ENCODE data around the gene PLAAT5. TPM values are rescaled to one million over a fixed set of nuclear protein-coding genes. Genes with fewer than 3 reads are reported as not detected.

PLAAT5 gene
- total RNA-seq, 2 donors from 2014 or later = 0.40 TPM; not detected in 1

DNA sequence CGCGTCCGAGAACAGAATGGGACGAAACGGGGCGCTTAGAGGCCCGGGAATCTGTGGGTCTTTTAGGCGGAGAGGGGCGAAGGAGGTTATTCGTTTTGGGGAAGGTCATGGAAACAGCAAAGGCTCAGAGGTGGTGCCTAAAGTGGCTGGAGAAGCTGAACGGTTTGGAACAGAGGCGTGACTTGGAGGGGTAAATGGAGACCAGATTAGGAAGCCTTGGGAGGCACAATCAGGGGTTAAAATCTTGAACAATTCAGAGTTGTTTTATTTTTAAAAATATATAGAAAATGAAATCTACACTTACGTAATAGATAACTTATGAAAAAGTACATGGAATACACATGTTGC is 247 bp upstream of the PLAAT5 start:
- peaks cover 9% of the 10 kb centered on the region for H3K27me3 ChIP-seq
- intact Hi-C loops (cut with DNase I) = no loop called here
- no peak for DNase-seq
- peak overlapping the region; percentile 42 for H3K4me3 ChIP-seq
- no peaks in the 10 kb centered on the region for H3K9me3 ChIP-seq
- peak overlapping the region in 1 of 2 donors; percentile 56 for H3K9ac ChIP-seq (ENCODE audit: low read depth in 2 of 2, low read length in 2 of 2)
- H3K36me3 ChIP-seq = no peaks in the 10 kb centered on the region
- TF ChIP-seq CTCF (IDR thresholded peaks at IDR 0.05) = no peak
- peak overlapping the region; percentile 20 for H3K27ac ChIP-seq
- no peaks in the 10 kb centered on the region for H3K4me1 ChIP-seq

GRCh38 chr11:63489879-63490278 is 1.1 kb downstream of the PLAAT5 start:
- H3K36me3 ChIP-seq = no peaks in the 10 kb centered on the region
- no peak for DNase-seq
- no peaks in the 10 kb centered on the region for H3K9me3 ChIP-seq
- TF ChIP-seq CTCF (IDR thresholded peaks at IDR 0.05) = no peak
- peaks cover 9% of the 10 kb centered on the region for H3K27me3 ChIP-seq
- no peak overlapping the region for H3K27ac ChIP-seq
- no peak overlapping the region for H3K9ac ChIP-seq (ENCODE audit: low read depth in 2 of 2, low read length in 2 of 2)
- no peak overlapping the region for H3K4me3 ChIP-seq
- intact Hi-C loops (cut with DNase I) = no loop called here
- H3K4me1 ChIP-seq = no peaks in the 10 kb centered on the region

DNA sequence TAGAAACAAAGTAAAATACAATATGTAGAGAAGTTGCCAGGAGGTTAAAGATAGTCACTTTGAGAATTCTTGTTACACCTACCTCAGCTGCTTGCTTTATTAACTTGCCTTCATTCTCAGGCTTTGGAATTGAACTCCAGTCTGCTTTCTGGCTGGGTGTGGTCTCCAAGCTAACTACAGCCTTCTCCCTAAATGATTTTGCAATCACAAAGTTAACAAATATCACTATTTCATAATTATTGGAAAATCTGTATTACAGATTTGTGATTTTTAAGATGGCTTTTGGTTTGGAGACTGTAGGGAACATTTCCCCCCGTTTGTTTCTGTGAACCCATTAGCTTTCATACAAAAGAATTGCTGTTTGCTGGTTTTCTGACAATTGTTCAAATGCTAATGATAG is 2.2 kb downstream of the PLAAT5 start:
- intact Hi-C loops (cut with DNase I) = no loop called here

DNA sequence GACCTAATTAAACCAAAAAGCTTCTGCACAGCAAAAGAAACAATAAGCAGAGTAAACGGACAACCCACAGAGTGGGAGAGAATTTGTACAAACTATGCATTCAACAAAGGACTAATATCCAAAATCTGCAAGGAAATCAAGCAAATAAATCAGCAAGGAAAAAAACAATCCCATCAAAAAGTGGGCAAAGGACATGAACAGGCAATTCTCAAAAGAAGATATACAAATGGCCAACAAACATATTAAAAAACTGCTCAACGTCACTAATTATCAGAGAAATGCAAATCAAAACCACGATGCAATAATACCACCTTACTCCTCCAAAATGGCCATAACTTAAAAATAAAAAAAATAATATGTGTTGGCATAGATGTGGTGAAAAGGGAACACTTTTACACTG is 5.2 kb downstream of the PLAAT5 start:
- Histone ChIP-seq H3K9ac (ENCODE audit: low read depth in 2 of 2, low read length in 2 of 2) (no peak overlapping the region), H3K27ac (no peak overlapping the region), H3K9me3 (no peaks in the 10 kb centered on the region), H3K36me3 (no peaks in the 10 kb centered on the region), H3K27me3 (peaks cover 6% of the 10 kb centered on the region), H3K4me3 (no peak overlapping the region), H3K4me1 (no peaks in the 10 kb centered on the region)
- DNase-seq = no peak
- intact Hi-C loops (cut with DNase I) = no loop called here
- TF ChIP-seq CTCF (IDR thresholded peaks at IDR 0.05) = no peak

More for the DNA sequence above, 2.2 kb downstream of the PLAAT5 start:
- Histone ChIP-seq H3K4me3 (no peak overlapping the region), H3K36me3 (no peaks in the 10 kb centered on the region), H3K9me3 (no peaks in the 10 kb centered on the region), H3K27ac (no peak overlapping the region), H3K9ac (ENCODE audit: low read depth in 2 of 2, low read length in 2 of 2) (no peak overlapping the region), H3K4me1 (no peaks in the 10 kb centered on the region), H3K27me3 (peaks cover 9% of the 10 kb centered on the region)
- no peak for DNase-seq
- TF ChIP-seq CTCF (IDR thresholded peaks at IDR 0.05) = no peak

GRCh38 chr11:63480039-63480438 is 10.9 kb downstream of the PLAAT5 start:
- intact Hi-C loops (cut with DNase I) = no loop called here

More at GRCh38 chr11:63480039-63480438, 10.9 kb downstream of the PLAAT5 start:
- no peak for TF ChIP-seq CTCF (IDR thresholded peaks at IDR 0.05)
- no peaks in the 10 kb centered on the region for H3K4me1 ChIP-seq
- H3K27ac ChIP-seq = no peak overlapping the region
- no peaks in the 10 kb centered on the region for H3K36me3 ChIP-seq
- no peaks in the 10 kb centered on the region for H3K27me3 ChIP-seq
- no peaks in the 10 kb centered on the region for H3K9me3 ChIP-seq
- no peak overlapping the region for H3K9ac ChIP-seq (ENCODE audit: low read depth in 2 of 2, low read length in 2 of 2)
- DNase-seq = no peak
- H3K4me3 ChIP-seq = no peak overlapping the region

All from colonic mucosa (tissue), 4 donors.